GM21528 (cell line): Measurements from ENCODE around the gene YIF1B.
A peak's percentile ranks its signal among the peaks of the same experiment; 100 is the strongest.
"Not testable (repeated sequence)": the region's sequence is repeated elsewhere in the genome, so short reads cannot be mapped to it uniquely, and the experiment has no call there.

ENCODE experiments used
- ATAC-seq: cut with Tn5 transposase; IDR thresholded peaks from one replicate; pipeline ENCODE4 v1.9.1; 2021; ENCODE audit warnings: mild to moderate bottlenecking, moderate library complexity; ENCODE audit not compliant: unreplicated experiment, low FRiP score

The YIF1B gene, protein sequence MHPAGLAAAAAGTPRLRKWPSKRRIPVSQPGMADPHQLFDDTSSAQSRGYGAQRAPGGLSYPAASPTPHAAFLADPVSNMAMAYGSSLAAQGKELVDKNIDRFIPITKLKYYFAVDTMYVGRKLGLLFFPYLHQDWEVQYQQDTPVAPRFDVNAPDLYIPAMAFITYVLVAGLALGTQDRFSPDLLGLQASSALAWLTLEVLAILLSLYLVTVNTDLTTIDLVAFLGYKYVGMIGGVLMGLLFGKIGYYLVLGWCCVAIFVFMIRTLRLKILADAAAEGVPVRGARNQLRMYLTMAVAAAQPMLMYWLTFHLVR

DNA sequence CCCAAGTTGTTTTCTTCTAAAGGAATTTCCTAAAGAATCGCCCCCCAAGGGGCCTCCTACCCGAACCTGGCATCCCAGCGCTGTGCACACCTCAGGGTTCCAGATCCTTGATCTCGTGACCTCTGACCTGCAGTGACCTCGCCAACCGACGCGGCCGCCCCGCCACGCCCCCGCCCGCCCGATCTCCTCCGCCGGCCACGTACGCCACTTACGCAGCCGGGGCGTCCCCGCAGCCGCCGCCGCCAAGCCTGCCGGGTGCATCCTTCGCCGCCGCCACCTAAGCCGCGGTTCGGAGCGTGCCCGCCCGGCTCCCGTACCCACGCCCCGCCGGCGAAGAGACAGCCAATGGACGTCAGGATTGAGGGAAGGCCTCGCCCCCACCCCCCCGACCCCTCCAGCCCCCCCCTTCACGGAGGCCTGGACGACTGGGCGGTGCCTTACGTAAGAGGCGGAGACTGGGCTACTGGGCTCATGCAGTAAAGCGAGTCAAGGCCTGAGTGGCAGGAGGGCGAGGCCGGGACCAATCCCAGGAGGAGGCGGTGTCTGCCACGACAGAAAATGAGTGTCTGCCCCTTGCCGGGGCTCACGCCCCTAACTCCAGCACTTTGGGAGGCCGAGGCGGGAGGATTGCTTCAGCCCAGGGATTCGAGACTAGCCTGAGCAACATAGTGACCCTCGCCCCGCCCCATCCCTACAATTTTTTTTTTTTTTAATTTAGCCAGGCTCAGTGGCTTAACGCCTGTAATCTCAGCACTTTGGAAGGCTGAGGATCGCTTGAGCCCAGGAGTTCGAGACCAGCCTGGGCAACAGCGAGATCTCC is at the start of gene YIF1B:
TSS of gene YIF1B (minus strand) at position 291 of the 820 bp plus-strand sequence. CDS start at position 261, 30 bp downstream.
- ATAC-seq = peak; percentile 84

DNA sequence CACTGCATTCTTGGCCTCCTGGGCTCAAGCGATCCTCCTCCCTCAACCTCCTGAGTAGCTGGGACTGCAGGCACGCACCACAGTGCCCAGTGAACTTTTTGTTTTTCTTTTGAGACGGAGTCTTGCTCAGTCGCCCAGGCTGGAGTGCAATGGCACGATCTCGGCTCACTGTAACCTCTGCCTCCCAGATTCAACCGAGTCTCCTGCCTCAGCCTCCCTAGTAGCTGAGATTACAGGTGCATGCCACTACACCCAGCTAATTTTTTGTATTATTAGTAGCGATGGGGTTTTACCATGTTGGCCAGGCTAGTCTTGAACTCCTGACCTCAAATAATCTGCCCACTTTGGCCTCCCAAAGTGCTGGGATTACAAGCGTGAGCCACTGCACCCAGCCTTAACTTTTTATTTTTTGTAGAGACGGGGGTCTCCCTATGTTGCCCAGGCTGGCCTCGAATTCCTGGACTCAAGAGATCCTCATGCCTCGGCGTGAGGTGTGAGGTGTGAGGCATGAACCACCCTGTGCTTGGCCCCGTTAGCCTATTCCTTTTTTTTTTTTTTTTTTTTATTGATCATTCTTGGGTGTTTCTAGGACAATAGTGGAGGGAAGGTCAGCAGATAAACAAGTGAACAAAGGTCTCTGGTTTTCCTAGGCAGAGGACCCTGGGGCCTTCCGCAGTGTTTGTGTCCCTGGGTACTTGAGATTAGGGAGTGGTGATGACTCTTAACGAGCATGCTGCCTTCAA is 47.4 kb upstream of the YIF1B start:
- ATAC-seq = not testable (repeated sequence)

DNA sequence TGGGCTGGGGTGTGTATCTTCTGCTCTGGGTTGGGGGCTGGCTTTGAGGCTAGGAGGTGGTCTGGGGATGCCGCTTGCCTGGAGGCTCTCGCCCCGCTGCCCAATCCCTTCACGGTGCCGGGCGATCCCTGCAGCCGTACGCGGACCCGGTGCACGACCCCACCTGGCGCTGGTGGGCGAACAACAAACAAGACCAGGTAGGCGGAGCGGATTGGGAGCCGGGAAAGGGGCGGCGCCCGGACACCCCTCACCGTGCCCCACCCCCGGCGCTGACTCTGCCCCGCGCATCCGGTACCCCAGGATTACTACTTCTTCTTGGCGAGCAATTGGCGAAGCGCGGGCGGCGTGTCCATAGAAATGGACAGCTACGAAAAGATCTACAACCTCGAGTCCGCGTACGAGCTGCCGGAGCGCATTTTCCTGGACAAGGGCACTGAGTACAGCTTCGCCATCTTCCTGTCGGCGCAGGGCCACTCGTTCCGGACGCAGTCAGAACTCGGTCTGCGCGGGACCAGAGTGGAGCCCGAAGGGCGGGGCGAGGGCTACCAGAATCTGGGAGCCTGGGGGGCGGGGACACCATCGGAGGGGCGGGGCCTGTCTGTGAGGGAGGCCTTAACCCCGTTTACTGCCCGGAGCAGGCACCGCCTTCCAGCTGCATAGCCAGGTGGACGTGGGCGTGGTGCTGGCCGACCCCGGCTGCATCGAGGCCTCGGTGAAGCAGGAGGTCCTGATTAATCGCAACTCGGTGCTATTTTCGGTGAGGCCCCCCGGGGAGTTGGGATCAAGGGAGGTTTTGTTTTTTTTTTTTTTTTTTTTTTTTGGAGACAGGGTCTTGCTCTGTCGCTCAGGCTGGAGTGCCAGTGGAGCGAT is 46.6 kb upstream of the YIF1B start:
- no peak for ATAC-seq

DNA sequence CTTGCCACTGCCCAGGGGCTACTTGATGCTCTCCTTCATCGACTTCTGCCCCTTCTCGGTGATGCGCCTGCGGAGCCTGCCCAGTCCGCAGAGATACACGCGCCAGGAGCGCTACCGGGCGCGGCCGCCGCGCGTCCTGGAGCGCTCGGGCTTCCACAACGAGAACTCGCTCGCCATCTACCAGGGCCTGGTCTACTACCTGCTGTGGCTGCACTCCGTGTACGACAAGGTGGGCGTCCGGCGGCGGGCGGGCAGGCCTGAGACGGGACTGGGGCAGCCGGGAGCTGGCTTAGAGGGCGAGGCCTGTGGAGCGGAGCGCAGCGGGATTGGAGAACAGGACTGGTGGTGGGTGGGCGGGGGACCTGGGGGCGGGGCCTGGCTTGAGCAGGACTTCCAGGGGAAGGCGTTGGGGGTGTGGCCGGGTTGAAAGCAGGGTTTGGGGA is 45.9 kb upstream of the YIF1B start:
- no peak for ATAC-seq

DNA sequence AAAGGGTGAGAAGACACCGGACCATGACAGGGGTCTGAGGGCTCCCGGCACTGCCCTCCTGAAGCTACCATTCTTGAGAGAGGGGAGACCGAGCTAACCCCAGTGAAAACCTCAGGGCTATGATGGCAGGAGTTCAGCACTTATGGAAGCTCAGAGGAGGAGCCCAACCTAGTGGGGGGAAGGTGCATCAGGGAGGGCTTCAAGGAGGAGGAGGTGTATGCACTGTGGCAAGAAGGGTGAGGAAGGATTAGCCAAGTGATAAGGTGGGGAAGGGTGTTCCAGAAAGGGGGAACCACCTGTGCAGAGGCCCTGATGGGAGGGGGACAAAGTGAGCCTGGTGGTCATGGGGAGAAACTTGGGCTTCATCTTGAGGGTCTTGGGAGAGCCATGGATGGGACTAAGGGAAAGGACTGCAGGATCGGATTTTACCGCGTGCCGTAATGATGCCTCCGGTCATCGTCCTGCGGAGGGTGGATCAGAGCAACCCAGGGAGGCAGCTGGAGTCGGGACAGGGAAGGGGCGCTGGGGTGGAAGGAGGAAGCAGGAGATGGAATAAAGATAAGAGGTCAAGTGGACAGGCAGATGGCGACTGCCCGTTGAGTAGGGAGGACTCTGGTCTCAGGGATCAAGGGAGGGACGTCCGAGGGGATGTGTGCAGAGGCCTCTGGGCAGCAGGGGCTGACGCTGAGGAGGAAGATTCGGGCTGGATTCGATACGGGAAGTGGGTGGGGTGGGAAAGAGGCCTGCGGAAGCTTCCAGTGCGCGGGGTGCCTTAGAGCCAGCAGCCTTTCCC is 45.3 kb upstream of the YIF1B start:
- no peak for ATAC-seq

DNA sequence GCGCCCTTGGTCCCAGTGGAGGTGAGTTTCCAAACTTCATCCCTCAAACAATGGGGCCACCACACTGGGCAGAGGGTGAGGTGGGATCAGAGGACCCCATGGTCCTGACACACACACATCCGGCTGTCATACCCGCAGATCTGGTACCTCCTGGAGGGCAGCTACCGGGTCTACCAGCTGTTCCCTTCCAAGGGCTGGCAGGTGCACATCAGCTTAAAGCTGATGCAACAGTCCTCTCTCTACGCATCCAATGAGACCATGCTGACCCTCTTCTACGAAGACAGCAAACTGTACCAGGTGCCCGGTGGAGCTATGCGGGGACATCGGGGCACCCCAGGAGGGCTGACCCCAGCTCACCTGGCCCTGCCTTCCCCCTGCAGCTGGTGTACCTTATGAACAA is 44.6 kb upstream of the YIF1B start:
- no peak for ATAC-seq

DNA sequence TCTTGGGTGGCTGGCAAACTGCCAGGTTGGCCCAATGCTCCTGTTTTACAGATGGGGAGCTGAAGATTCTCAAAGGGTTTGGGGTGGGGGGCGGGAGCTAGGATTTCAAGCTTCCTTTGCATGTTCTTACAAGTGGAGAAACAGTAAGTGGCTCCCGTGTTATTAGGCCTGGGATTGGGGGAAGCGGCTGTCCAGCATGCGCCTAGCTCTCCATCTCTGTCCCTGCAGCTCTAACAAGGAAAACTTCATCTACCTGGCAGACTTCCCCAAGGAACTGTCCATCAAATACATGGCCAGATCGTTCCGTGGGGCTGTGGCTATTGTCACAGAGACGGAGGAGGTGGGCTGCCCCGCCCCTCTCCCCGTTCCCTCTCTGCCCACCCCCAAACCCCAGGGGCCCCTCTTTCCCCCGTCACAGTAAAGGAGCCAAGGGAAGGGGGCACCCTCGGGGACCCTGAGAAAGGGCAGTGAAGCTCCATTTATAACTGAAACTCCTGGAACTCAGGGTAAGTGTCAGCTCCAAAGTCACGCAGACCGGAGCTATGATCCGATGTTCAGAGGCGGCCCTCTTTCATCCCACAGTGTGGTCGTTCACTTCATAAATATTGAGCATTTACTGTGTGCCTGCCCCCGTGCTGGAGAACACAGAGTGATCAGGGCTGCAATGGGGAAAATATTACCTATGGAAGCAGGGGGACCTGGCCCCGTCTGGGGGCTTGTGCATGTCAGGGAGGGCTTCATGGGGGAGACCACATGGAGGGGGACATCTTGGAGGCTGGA is 43.7 kb upstream of the YIF1B start:
- ATAC-seq = no peak

DNA sequence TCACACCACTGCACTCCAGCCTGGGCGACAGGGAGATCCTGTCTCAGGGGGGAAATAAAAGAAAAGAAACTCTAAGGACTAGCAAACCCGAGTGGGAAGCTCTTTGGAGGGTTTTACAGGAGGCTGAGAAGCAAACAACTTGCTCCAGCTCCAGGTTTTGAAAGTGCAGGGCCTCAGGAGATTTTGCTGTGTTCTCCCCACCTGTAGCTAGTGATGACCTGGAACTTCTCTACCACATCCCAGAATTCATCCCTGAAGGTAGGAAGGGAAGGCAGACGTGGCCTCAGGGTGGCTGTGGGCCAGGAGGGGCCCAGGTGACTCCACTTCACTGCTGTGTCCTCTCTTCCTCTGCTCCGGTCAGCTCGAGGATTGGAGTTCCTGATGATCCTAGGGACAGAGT is 42.3 kb upstream of the YIF1B start:
- ATAC-seq = no peak

DNA sequence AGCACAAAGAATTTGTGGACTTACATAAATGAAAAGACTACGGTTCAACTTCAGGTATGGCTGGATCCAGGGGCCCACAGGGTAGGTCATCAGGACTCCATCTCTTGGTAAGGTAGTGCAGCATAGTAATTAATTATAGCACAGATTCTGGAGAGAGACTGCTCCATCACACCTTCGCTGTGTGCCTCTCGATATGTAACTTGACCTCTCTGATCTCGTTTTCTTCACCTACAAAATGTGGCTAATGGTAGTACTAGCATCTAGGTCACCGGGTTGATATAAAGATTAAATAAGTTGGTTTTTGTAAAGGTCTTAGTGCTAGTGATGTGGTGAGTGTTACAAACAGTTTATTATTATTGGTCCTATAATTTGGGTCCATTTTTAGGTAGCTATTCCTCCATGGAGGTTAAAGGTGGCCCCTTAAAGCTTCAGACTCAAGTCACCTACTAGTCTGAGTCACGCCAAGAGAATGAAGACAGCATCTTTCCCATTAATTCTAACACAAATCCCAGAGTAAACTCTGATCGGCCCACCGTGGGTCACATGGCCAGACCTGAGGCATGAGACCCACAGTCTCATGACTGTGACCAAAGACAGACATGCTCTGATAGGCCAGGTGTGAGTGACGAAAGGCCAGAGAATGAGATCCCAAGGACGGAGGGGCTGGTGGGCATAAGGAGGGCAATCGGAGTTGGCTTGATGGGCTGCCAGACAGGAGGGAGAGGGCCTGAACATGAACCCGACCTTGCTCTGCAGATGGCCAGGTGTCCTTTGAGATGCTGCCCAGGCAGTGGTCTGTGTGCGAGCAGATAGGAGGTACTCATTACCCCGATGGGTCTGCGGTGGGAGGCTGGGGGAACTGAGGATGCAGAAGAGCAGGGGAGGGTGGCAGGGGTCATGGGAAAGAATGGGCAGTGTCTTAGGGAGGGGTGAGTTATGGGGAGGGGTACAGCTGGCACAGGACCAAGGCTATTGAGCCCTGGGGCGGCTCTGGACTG is 40.3 kb upstream of the YIF1B start:
- no peak for ATAC-seq

DNA sequence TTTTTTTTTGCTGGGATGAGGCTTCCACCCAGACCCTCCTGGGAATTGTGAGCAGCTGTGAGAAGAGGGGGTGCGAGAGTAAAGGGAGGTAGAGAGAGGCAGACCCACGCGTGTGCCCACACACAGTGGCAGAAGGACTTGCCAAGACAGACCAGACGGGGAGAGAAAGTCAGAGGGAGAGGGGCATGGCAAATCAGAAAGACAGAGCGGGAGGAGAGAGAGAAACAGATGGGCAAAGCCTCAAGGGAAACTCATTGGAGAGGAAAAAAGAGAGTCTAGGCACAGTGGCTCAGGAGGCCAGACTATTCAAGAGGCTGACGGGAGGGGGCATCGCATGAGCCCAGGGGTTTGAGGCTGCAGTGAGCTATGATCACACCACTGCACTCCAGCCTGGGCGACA is 36.9 kb upstream of the YIF1B start:
- ATAC-seq = no peak

DNA sequence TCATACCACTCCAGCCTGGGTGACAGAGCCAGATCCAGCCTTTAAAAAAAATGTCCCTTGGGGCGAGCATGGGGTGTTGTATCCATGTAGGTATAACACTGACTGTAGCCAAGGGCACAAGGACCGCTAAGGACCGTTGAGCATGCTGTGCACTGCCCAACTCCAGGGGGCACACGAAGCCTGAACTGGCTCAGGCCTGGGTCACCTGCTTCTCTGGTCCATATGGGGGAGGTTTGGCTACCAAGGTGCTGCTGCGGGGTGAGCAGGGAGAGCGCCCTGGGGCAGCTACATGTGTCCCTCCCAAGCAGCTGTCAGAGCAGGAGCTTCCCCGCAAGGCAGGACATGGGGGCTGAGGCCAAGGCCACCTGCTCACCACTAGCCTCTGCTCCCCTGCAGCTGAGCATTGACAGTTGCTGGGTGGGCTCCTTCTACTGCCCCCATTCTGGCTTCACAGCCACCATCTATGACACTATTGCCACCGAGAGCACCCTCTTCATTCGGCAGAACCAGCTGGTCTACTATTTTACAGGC is 36.2 kb upstream of the YIF1B start:
- no peak for ATAC-seq

DNA sequence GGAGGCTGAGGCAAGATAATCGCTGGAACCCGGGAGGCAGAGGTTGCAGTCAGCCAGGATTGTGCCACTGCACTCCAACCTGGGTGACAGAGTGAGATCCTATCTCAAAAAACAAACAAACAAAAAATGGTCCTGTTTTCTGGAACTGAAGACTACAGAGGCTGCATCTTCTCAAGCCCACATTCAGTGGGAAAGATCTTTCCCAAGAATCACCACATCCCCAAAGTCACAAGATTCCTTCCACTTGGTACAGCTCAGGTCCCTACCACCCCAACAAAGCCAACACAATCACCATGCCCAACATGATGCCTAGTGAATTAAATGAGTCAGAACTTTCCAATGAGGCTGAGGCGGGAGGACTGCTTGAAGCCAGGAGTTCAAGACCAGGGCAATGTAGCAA is 35.1 kb upstream of the YIF1B start:
- no peak for ATAC-seq

DNA sequence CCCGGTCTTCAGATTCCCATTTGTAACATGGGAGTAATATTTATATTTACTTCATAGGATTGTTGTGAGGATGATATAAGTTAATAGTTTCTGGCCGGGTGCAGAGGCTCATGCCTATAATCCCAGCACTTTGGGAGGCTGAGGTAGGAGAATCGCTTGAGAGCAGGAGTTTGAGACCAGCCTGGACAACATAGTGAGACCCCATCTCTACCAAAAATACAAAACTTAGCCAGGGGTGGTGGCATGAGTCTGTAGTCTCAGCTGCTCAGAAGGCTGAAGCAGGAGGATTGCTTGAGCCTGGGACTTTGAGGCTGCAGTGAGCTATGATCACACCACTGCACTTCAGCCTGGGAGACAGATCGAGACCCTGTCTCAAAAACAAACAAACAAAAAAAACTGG is 31.1 kb upstream of the YIF1B start:
- ATAC-seq = no peak

DNA sequence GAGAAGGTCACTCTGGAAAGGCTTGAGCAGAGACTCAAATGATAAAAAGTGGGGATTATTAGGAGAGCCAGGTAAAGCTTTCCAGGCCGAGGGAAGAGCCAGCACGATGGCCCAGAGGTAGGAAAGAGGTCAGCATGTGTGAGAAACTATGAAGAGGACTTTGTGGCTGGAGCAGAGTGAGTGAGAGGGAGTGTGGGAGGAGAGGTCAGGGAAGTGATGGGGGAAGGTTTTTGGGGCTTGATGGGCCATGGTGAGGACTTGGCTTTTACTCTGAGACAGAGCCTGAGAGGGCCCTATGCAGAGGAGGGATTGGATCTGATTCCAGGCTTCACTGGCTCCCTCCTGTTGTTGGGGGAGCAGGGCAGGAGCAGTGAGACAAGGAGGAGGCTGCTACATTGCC is 25.2 kb upstream of the YIF1B start:
- ATAC-seq = no peak

DNA sequence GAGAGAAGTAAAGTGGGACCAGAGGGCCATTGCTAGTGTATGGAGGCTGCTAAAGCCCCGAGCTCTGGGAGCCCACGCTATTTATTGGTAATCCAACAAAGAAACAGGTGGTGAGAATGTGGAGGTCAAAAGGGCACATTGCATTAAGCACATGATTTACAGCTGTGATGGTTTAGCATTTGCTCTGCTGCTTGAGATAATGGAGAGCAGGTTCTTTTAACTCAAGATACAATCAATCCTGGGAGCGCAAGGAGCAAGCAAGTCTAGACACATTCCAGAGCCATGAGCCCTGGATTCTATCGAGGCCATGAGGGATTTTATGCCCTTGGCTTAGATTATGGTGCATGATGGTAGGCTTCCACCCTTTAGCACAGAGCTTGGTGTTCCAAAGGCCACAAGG is 23.3 kb upstream of the YIF1B start:
- ATAC-seq = not testable (repeated sequence)

DNA sequence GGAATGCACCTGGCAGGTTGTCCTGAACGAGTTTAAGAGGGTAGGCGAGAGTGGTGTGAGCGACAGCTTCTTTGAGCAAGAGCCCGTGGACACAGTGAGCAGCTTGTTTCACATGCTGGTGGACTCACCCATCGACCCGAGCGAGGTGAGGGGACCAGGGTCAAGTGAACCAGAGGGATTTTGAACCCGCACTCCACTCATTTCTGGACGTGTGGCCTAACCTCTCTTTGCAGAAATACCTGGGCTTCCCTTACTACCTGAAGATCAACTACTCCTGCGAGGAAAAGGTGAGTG is 21.6 kb upstream of the YIF1B start:
- ATAC-seq = no peak

DNA sequence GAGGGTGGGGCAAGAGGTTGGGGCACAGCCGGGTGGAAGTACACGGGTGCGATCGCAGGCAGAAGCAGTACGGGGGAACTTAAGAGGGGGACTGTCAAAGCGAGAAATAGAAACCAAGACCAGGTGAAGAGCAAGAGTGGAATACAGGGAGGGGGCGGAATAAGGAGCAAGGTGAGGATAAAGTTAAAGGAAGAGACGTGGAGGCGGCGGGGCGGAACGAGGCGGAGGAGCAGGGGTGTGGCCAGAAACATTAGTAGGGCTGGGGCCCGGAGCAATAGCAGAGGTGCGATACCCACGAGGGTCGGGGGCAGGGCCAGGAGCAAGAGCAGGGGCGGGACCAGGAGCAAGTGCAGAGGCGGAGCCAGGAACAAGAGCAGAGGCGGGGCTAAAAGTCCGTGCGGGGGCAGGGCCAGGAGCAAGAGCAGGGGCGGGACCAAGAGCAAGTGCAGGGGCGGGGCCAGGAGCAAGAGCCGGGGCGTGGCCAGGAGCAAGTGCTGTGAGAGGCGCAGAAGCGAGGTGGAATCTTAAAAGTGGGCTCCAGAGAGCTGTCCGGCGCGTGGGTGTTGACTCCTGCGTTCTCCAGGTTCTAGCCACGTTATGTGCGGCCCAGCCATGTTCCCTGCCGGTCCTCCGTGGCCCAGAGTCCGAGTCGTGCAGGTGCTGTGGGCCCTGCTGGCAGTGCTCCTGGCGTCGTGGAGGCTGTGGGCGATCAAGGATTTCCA is 21.1 kb upstream of the YIF1B start:
- ATAC-seq = peak; percentile 61
